CD14-positive monocyte (primary cell): ENCODE results near the gene SCN8A. TPM values are rescaled to one million over a fixed set of nuclear protein-coding genes. Genes with fewer than 3 reads are reported as not detected.

ENCODE experiments used
- DNase-seq, 3 donors: peaks; one replicate each; pipeline ENCODE4 v3.0.0-alpha.2; 2011 to 2022
- H2AFZ ChIP-seq: 2 replicates; pipeline ENCODE4 v1.6.0; 2012; ENCODE audit warnings: mild to moderate bottlenecking, low read depth, low read length, inconsistent platforms; ENCODE audit not compliant: insufficient read depth, poor library complexity, severe bottlenecking
- H3K27ac ChIP-seq, 2 donors: 1 replicate in 1 of 2; 2 replicates in 1 of 2; pipeline ENCODE4 v1.5.1; 2012 to 2013; ENCODE audit warnings: low read length in 2 of 2, control low read depth in 1 of 2, inconsistent platforms in 1 of 2, low read depth in 1 of 2, mild to moderate bottlenecking in 1 of 2
- H3K27me3 ChIP-seq, 2 donors: one replicate each; pipeline versions ENCODE4 v1.6.0 to v1.6.1; 2011 to 2013; ENCODE audit warnings: low read length in 2 of 2; ENCODE audit not compliant: control insufficient read depth in 2 of 2, insufficient read depth in 2 of 2
- H3K36me3 ChIP-seq, 2 donors: replicated peaks in 1 of 2; 1 replicate in 1 of 2; 2 replicates in 1 of 2; pipeline versions ENCODE4 v1.5.1 to v1.6.1; 2012 to 2013; ENCODE audit warnings: low read length in 2 of 2, control low read depth in 1 of 2, inconsistent platforms in 1 of 2, mild to moderate bottlenecking in 1 of 2; ENCODE audit not compliant: insufficient read depth in 2 of 2, control insufficient read depth in 1 of 2
- H3K4me1 ChIP-seq, 2 donors: 1 replicate in 1 of 2; 2 replicates in 1 of 2; pipeline versions ENCODE4 v1.5.1 to v1.6.1; 2012 to 2013; ENCODE audit warnings: low read length in 2 of 2, control low read depth in 1 of 2, inconsistent platforms in 1 of 2, mild to moderate bottlenecking in 1 of 2, moderate library complexity in 1 of 2; ENCODE audit not compliant: insufficient read depth in 2 of 2, control insufficient read depth in 1 of 2
- H3K4me2 ChIP-seq: replicated peaks from 2 replicates; pipeline ENCODE3; 2012; ENCODE audit warnings: low read length, moderate library complexity, mild to moderate bottlenecking; ENCODE audit not compliant: poor library complexity, severe bottlenecking; ENCODE audit errors: extremely low read depth
- H3K4me3 ChIP-seq, 3 experiments: fragments of 200-600 bp in 1 of 3; sonication (generic) in 1 of 3; replicated peaks in 1 of 3; 1 replicate in 2 of 3; 2 replicates in 1 of 3; pipeline ENCODE4 v1.5.1; 2011 to 2013; ENCODE audit warnings: low read length in 3 of 3, mild to moderate bottlenecking in 3 of 3, control low read depth in 2 of 3, low read depth in 2 of 3, inconsistent platforms in 1 of 3, moderate library complexity in 1 of 3
- H3K79me2 ChIP-seq: 2 replicates; pipeline ENCODE4 v1.6.0; 2012; ENCODE audit warnings: mild to moderate bottlenecking, control low read depth, inconsistent platforms, low read length, moderate library complexity; ENCODE audit not compliant: insufficient read depth
- H3K9ac ChIP-seq: 2 replicates; pipeline ENCODE4 v1.6.0; 2017; ENCODE audit warnings: low read length, mild to moderate bottlenecking; ENCODE audit not compliant: insufficient read depth, poor library complexity, severe bottlenecking
- H3K9me3 ChIP-seq, 2 donors: replicated peaks in 1 of 2; 1 replicate in 1 of 2; 2 replicates in 1 of 2; pipeline versions ENCODE4 v1.5.1 to v1.6.1; 2012 to 2013; ENCODE audit warnings: low read length in 2 of 2, control low read depth in 1 of 2; ENCODE audit not compliant: control insufficient read depth in 1 of 2, insufficient read depth in 1 of 2
- H4K20me1 ChIP-seq: 2 replicates; pipeline ENCODE4 v1.6.0; 2012; ENCODE audit warnings: mild to moderate bottlenecking, low read length, control low read depth, moderate library complexity; ENCODE audit not compliant: insufficient read depth
- H3K27ac Mint-ChIP-seq, 7 donors: one replicate each; pipeline ENCODE4 v1.8.0; 2020; ENCODE audit warnings: mild to moderate bottlenecking in 7 of 7, mixed read lengths in 7 of 7, moderate library complexity in 6 of 7, inconsistent platforms in 2 of 7
- H3K27me3 Mint-ChIP-seq, 3 donors: one replicate each; pipeline ENCODE4 v1.8.0; 2021 to 2022; ENCODE audit warnings: low read depth in 3 of 3, mild to moderate bottlenecking in 3 of 3, mixed read lengths in 3 of 3, moderate library complexity in 3 of 3, inconsistent platforms in 1 of 3
- H3K36me3 Mint-ChIP-seq, 2 donors: one replicate each; pipeline ENCODE4 v1.8.0; 2020; ENCODE audit warnings: mixed read lengths in 2 of 2, inconsistent platforms in 1 of 2, mild to moderate bottlenecking in 1 of 2
- H3K4me1 Mint-ChIP-seq: one replicate; pipeline ENCODE4 v1.8.0; 2020; ENCODE audit warnings: mild to moderate bottlenecking, mixed read lengths
- H3K4me3 Mint-ChIP-seq, 2 donors: one replicate each; pipeline ENCODE4 v1.8.0; 2020; ENCODE audit warnings: mild to moderate bottlenecking in 2 of 2, mixed read lengths in 2 of 2, moderate library complexity in 1 of 2
- H3K9me3 Mint-ChIP-seq, 7 donors: one replicate each; pipeline ENCODE4 v1.8.0; 2020 to 2022; ENCODE audit warnings: mixed read lengths in 7 of 7, mild to moderate bottlenecking in 6 of 7, moderate library complexity in 6 of 7, inconsistent platforms in 2 of 7
- WGBS: methylation state at CpG from one replicate; pipeline ENCODE4 v1.1.5; 2013; ENCODE audit warnings: missing lambda C conversion rate; ENCODE audit not compliant: insufficient coverage; 5-methylcytosine and 5-hydroxymethylcytosine counted together
- intact Hi-C, 2 donors: fragments of 100-400 bp; cut with micrococcal nuclease; formaldehyde crosslinking; loops; one replicate each; pipeline versions ENCODE4 v1.15.0 to v1.15.1; 2023
- polyA plus RNA-seq, 3 donors: library from polyadenylated mRNA; depleted of rRNA in 1 of 3; unstranded in 2 of 3; stranded (reverse) in 1 of 3; fragments of 300-500 nt in 2 of 3; fragments of >200 nt in 1 of 3; fragmentation: Illumina TruSeq in 2 of 3; gene quantifications; 1 replicate in 2 of 3; 2 replicates in 1 of 3; pipeline ENCODE4 v1.2.3, GENCODE V29; 2012 to 2021
- TF ChIP-seq, protein P1 (sequence below): fragments of 200-600 bp; IDR thresholded peaks from one replicate; pipeline ENCODE4 v1.8.0; 2022; ENCODE audit warnings: antibody characterized with exemption, mild to moderate bottlenecking

Gene SCN8A
- polyA plus RNA-seq, 3 donors = 0.03 TPM; not detected in 2

DNA sequence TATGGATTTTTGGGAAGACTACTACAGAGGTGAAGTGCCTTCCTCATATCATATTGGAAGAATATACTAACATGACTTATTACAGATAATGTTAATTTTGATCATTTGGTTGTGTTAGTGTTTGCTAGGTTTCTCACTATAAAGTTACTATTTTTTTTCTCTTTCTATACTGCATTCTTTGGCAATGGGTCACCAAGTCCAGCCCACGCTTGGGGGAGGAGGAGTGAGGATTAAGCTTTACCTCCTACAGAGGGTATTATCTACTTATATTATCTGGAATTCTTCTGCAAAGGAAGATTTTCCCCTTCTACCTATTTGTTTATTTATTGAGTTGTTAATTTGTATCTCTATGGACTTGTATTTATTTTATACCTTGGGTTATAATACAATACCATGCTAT, 31.5 kb downstream of the SCN8A start:
- Histone ChIP-seq H3K79me2 (no peaks in the 10 kb centered on the region), H3K9me3 (no peaks in the 10 kb centered on the region), H4K20me1 (no peaks in the 10 kb centered on the region), H3K27ac (no peak overlapping the region), H3K4me1 (no peaks in the 10 kb centered on the region), H3K4me3 (no peak overlapping the region), H3K4me2 (no peak overlapping the region), H3K9ac (no peak overlapping the region), H3K36me3 (no peaks in the 10 kb centered on the region), H3K27me3 (no peaks in the 10 kb centered on the region), H2AFZ (no peak overlapping the region)
- WGBS = no CpG with 5 or more reads among the region's 1 CpG
- peaks cover 3 to 9% (median 5%) of the 10 kb centered on the region in 3 donors for H3K27me3 Mint-ChIP-seq
- peaks cover 0 to 5% (median 0%) of the 10 kb centered on the region in 7 donors for H3K9me3 Mint-ChIP-seq
- H3K4me3 Mint-ChIP-seq = no peak overlapping the region
- H3K4me1 Mint-ChIP-seq = no peaks in the 10 kb centered on the region
- H3K27ac Mint-ChIP-seq = no peak overlapping the region
- H3K36me3 Mint-ChIP-seq = no peaks in the 10 kb centered on the region
- intact Hi-C loops = no loop called here
- TF ChIP-seq, protein P1, sequence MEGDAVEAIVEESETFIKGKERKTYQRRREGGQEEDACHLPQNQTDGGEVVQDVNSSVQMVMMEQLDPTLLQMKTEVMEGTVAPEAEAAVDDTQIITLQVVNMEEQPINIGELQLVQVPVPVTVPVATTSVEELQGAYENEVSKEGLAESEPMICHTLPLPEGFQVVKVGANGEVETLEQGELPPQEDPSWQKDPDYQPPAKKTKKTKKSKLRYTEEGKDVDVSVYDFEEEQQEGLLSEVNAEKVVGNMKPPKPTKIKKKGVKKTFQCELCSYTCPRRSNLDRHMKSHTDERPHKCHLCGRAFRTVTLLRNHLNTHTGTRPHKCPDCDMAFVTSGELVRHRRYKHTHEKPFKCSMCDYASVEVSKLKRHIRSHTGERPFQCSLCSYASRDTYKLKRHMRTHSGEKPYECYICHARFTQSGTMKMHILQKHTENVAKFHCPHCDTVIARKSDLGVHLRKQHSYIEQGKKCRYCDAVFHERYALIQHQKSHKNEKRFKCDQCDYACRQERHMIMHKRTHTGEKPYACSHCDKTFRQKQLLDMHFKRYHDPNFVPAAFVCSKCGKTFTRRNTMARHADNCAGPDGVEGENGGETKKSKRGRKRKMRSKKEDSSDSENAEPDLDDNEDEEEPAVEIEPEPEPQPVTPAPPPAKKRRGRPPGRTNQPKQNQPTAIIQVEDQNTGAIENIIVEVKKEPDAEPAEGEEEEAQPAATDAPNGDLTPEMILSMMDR = no peak
- DNase-seq = no peak

DNA sequence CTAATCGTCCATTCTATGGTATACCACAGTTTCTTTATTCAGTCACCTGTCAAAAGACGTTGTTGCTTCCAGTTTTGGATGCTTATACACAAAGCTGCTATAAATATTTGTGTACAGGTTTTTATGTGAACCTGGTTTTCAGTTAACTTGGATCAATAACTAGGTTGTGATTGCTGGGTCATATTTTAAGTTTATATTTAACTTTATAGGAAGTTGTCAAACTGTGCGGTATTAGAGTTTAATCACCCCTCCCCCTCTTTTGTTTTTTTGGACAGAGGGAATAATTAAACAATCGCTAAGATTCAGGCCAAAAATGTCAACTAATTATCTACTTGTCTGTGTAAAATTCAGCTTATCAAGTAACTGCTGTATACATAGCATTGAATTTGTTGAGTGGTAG, 34.3 kb downstream of the SCN8A start:
- no peak for DNase-seq
- Mint-ChIP-seq H3K9me3 (no peaks in the 10 kb centered on the region), H3K27me3 (peaks cover 4 to 9% (median 5%) of the 10 kb centered on the region in 3 donors), H3K4me1 (no peaks in the 10 kb centered on the region), H3K36me3 (no peaks in the 10 kb centered on the region), H3K27ac (no peak overlapping the region), H3K4me3 (no peak overlapping the region)
- Histone ChIP-seq H3K27ac (no peak overlapping the region), H2AFZ (no peak overlapping the region), H3K27me3 (no peaks in the 10 kb centered on the region), H3K79me2 (no peaks in the 10 kb centered on the region), H3K4me3 (no peak overlapping the region), H3K9me3 (no peaks in the 10 kb centered on the region), H3K4me1 (no peaks in the 10 kb centered on the region), H3K4me2 (no peak overlapping the region), H3K36me3 (no peaks in the 10 kb centered on the region), H3K9ac (no peak overlapping the region), H4K20me1 (no peaks in the 10 kb centered on the region)
- TF ChIP-seq, protein P1 = no peak
- WGBS = no CpG with 5 or more reads among the region's 4 CpGs
- intact Hi-C loops = no loop called here
